ENCODE measurements around the gene RANBP3.

DNA sequence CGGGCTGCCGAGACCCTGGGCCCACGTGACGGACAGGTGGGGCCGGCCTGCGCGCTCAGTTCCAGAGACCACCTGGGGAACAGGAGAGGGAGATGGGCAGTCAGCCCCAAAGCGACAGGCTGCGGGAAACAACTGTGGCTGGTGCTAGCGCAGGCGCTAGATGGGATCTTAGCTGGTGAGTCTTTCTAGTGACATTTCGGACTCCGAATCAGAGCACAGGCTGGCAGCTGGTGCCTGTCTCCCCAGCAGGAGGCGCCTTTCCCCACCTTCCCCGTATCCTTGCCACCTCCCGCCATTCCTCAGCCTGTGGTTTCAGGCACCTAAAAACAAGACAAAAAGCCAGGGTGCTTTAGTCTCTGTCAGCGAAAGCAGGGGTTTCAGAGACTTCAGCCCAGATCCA, 19.4 kb upstream of the RANBP3 start:
- TF ChIP-seq, protein P1, sequence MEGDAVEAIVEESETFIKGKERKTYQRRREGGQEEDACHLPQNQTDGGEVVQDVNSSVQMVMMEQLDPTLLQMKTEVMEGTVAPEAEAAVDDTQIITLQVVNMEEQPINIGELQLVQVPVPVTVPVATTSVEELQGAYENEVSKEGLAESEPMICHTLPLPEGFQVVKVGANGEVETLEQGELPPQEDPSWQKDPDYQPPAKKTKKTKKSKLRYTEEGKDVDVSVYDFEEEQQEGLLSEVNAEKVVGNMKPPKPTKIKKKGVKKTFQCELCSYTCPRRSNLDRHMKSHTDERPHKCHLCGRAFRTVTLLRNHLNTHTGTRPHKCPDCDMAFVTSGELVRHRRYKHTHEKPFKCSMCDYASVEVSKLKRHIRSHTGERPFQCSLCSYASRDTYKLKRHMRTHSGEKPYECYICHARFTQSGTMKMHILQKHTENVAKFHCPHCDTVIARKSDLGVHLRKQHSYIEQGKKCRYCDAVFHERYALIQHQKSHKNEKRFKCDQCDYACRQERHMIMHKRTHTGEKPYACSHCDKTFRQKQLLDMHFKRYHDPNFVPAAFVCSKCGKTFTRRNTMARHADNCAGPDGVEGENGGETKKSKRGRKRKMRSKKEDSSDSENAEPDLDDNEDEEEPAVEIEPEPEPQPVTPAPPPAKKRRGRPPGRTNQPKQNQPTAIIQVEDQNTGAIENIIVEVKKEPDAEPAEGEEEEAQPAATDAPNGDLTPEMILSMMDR (IDR thresholded peaks at IDR 0.05), result no peak
- no peak for TF ChIP-seq POLR2A (IDR thresholded peaks at IDR 0.05)
